Peyer's patch (tissue), 4 donors: ENCODE measurements around the gene GNB1L.

Experiments used
- POLR2A ChIP-seq, 2 donors: fragments of 450-650 bp; IDR thresholded peaks; one replicate each; pipeline ENCODE4 v1.5.1; 2017; ENCODE audit warnings: antibody characterized with exemption in 2 of 2, mild to moderate bottlenecking in 2 of 2, moderate library complexity in 2 of 2
- TF ChIP-seq, protein P1 (sequence below), 6 experiments: fragments of 450-650 bp in 4 of 6; fragments of 200-600 bp in 2 of 6; sonication (generic) in 1 of 6; IDR thresholded peaks; one replicate each; pipeline ENCODE4 v1.5.1; 2017 to 2019; ENCODE audit warnings: antibody characterized with exemption in 6 of 6, mild to moderate bottlenecking in 3 of 6, moderate library complexity in 1 of 6

DNA sequence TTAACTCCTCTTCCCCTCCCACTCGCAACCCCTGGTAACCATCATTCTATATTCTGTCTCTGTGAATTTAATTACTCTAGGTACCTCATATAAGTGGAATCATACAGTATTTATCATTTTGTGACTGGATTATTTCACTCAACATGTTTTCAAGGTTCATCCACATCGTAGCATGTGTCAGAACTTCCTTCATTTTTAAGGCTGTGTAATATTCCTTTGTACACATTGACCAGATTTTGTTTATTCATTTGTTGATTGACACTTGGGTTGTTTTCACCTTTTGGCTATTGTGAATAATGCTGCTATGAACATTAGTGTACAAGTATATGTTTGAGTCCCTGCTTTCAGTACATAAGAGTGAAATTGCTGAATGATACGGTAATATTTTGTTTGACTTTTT, 2.7 kb upstream of the GNB1L start:
- TF ChIP-seq, protein P1, sequence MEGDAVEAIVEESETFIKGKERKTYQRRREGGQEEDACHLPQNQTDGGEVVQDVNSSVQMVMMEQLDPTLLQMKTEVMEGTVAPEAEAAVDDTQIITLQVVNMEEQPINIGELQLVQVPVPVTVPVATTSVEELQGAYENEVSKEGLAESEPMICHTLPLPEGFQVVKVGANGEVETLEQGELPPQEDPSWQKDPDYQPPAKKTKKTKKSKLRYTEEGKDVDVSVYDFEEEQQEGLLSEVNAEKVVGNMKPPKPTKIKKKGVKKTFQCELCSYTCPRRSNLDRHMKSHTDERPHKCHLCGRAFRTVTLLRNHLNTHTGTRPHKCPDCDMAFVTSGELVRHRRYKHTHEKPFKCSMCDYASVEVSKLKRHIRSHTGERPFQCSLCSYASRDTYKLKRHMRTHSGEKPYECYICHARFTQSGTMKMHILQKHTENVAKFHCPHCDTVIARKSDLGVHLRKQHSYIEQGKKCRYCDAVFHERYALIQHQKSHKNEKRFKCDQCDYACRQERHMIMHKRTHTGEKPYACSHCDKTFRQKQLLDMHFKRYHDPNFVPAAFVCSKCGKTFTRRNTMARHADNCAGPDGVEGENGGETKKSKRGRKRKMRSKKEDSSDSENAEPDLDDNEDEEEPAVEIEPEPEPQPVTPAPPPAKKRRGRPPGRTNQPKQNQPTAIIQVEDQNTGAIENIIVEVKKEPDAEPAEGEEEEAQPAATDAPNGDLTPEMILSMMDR (IDR thresholded peaks at IDR 0.05): no peak
- TF ChIP-seq POLR2A (IDR thresholded peaks at IDR 0.05): no peak
